Measurements from ENCODE around the gene PLD5.
"Not testable (repeated sequence)": the region's sequence is repeated elsewhere in the genome, so short reads cannot be mapped to it uniquely, and the experiment has no call there.

PLD5 gene

DNA sequence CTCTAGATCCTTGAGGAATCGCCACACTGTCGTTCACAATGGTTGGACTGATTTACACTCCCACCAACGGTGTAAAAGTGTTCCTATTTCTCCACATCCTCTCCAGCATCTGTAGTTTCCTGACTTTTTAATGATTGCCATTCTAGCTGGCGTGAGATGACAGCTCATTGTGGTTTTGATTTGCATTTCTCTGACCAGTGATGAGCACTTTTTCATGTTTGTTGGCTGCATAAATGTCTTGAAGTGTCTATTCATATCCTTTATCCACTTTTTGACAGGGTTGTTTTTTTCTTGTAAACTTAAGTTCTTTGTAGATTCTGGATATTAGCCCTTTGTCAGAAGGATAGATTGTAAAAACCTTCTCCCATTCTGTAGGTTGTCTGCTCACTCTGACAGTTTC is 465.9 kb downstream of the PLD5 start:
- not testable (repeated sequence) for H3K27me3 ChIP-seq (replicated peaks; ENCODE audit: control insufficient read depth, insufficient read depth, low read length, poor library complexity, severe bottlenecking); H3K36me3 ChIP-seq (ENCODE audit: control insufficient read depth, insufficient read depth, low read length); H3K4me1 ChIP-seq (ENCODE audit: control insufficient read depth, insufficient read depth, low read length, poor library complexity, severe bottlenecking); H3K9me3 ChIP-seq (ENCODE audit: control insufficient read depth, low read length); H3K27ac ChIP-seq (ENCODE audit: insufficient read depth, low read length, poor library complexity, severe bottlenecking); H3K4me3 ChIP-seq (ENCODE audit: insufficient read depth, low read depth, low read length, poor library complexity, severe bottlenecking); DNase-seq

DNA sequence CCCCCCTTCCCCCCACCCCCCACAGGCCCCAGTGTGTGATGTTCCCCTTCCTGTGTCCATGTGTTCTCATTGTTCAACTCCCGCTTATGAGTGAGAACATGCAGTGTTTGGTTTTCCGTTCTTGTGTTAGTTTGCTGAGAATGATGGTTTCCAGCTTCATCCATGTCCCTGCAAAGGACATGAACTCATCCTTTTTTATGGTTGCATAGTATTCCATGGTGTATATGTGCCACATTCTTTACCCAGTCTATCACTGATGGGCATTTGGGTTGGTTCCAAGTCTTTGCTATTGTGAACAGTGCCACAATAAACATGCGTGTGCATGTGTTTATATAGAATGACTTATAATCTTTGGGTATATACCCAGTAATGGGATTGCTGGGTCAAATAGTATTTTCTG is 466.3 kb downstream of the PLD5 start:
- not testable (repeated sequence) for H3K9me3 ChIP-seq (ENCODE audit: control insufficient read depth, low read length); H3K27me3 ChIP-seq (replicated peaks; ENCODE audit: control insufficient read depth, insufficient read depth, low read length, poor library complexity, severe bottlenecking); H3K4me3 ChIP-seq (ENCODE audit: insufficient read depth, low read depth, low read length, poor library complexity, severe bottlenecking); DNase-seq; H3K4me1 ChIP-seq (ENCODE audit: control insufficient read depth, insufficient read depth, low read length, poor library complexity, severe bottlenecking); H3K27ac ChIP-seq (ENCODE audit: insufficient read depth, low read length, poor library complexity, severe bottlenecking); H3K36me3 ChIP-seq (ENCODE audit: control insufficient read depth, insufficient read depth, low read length)

DNA sequence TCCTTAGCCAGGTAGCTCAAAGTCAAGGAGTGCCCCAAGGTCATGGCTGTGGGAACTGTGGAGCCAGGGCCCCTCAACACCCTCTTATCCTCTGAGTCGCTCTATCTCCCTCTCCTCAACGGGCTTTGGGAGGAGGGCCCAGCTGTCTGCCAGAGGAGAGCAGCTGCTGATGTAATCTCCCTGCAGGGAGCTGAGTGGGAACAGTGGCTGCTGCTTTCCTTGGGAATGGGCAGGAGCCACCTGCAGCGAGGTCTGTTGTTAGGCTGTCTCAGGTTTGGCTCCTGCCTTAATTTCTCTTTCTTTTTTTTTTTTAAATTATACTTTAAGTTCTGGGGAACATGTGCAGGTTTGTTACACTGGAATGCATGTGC is 466.8 kb downstream of the PLD5 start:
- Histone ChIP-seq H3K4me1 (ENCODE audit: control insufficient read depth, insufficient read depth, low read length, poor library complexity, severe bottlenecking) (no peaks in the 10 kb centered on the region), H3K9me3 (ENCODE audit: control insufficient read depth, low read length) (no peaks in the 10 kb centered on the region), H3K4me3 (ENCODE audit: insufficient read depth, low read depth, low read length, poor library complexity, severe bottlenecking) (no peak overlapping the region), H3K27me3 (replicated peaks; ENCODE audit: control insufficient read depth, insufficient read depth, low read length, poor library complexity, severe bottlenecking) (no peaks in the 10 kb centered on the region), H3K36me3 (ENCODE audit: control insufficient read depth, insufficient read depth, low read length) (no peaks in the 10 kb centered on the region), H3K27ac (ENCODE audit: insufficient read depth, low read length, poor library complexity, severe bottlenecking) (no peak overlapping the region)
- DNase-seq: no peak

DNA sequence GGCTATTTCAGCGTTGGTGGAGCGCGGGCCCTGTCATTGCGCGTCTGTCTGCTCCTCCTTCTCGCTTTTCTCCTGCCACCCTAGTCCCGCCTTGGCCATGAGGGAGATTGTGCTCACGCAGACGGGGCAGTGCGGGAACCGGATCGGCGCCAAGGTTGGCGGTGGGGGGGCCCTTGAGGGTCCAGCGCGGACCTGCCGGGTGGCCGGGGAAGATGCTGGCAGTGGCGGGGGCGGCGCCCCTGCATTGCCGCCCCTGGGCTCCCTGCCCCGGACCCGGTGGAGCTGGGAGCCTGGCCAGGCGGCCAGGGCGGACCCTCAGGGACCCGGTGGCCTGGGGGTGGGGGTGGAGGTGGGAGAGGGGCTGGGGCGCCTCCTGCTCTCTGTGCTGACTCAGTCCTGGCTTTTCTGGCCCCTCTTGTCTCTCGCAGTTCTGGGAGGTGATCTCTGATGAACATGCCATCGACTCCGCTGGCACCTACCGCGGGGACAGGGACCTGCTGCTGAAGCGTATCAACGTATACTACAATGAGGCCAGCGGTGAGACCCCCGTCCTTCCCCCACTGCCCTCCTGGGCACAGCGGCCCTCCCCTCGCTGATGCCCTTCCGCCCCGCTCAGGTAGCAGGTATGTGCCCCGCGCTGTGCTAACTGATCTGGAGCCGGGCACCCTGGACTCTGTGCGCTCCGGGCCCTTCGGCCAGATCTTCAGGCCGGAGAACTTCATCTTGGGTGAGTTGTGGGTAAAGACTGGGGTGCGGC is 467.3 kb downstream of the PLD5 start:
- H3K9me3 ChIP-seq (ENCODE audit: control insufficient read depth, low read length): no peaks in the 10 kb centered on the region
- no peaks in the 10 kb centered on the region for H3K4me1 ChIP-seq (ENCODE audit: control insufficient read depth, insufficient read depth, low read length, poor library complexity, severe bottlenecking)
- H3K4me3 ChIP-seq (ENCODE audit: insufficient read depth, low read depth, low read length, poor library complexity, severe bottlenecking): no peak overlapping the region
- DNase-seq: no peak
- no peak overlapping the region for H3K27ac ChIP-seq (ENCODE audit: insufficient read depth, low read length, poor library complexity, severe bottlenecking)
- no peaks in the 10 kb centered on the region for H3K36me3 ChIP-seq (ENCODE audit: control insufficient read depth, insufficient read depth, low read length)
- no peaks in the 10 kb centered on the region for H3K27me3 ChIP-seq (replicated peaks; ENCODE audit: control insufficient read depth, insufficient read depth, low read length, poor library complexity, severe bottlenecking)

DNA sequence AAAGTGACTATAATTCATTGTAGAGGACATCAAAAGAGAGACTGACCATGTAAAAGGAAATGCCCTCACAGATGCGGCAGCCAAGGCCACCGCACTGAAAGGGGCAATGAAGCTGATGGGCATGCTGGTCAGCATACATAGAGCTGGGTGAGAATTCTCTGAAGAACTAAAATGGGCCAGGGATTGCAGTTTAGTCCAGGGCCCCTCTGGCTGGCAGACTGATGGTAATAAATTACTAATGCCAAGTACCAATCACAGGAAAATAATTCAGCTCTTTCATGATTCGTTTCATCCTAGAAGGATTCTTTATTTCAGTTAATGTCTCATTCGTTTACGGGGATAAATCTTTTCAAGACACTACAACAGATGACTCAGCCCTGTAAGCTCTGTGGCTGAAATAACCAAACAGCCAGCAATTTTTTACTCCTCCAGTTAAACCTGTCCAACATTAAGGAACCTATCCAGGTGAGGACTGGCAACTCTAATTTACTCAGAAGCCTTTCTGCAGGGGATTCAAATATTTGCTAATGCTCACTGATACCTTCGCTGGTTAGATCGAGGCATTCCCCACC is 468.7 kb downstream of the PLD5 start:
- no peaks in the 10 kb centered on the region for H3K27me3 ChIP-seq (replicated peaks; ENCODE audit: control insufficient read depth, insufficient read depth, low read length, poor library complexity, severe bottlenecking)
- H3K4me1 ChIP-seq (ENCODE audit: control insufficient read depth, insufficient read depth, low read length, poor library complexity, severe bottlenecking): no peaks in the 10 kb centered on the region
- no peak overlapping the region for H3K4me3 ChIP-seq (ENCODE audit: insufficient read depth, low read depth, low read length, poor library complexity, severe bottlenecking)
- H3K27ac ChIP-seq (ENCODE audit: insufficient read depth, low read length, poor library complexity, severe bottlenecking): no peak overlapping the region
- no peak for DNase-seq
- no peaks in the 10 kb centered on the region for H3K36me3 ChIP-seq (ENCODE audit: control insufficient read depth, insufficient read depth, low read length)
- no peaks in the 10 kb centered on the region for H3K9me3 ChIP-seq (ENCODE audit: control insufficient read depth, low read length)

DNA sequence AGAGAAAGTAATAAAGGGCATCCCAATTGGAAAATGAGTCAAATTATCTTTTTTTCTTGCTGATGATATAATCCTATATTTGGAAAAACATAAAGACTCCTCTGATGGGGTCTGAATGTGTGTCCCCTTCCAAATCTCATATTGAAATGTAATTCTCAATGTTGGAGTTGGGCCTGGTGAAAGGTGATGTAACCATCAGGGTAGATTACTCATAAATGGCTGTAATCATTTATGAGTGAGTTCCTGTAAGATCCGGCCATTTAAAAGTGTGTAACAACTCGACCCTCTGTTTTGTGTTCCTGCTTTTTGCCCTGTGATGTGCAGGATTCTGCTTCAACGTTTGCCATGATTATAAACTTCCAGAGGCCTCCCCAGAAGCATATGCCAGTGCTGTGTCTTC is 481.3 kb downstream of the PLD5 start:
- Histone ChIP-seq H3K27me3 (replicated peaks; ENCODE audit: control insufficient read depth, insufficient read depth, low read length, poor library complexity, severe bottlenecking) (no peaks in the 10 kb centered on the region), H3K36me3 (ENCODE audit: control insufficient read depth, insufficient read depth, low read length) (no peaks in the 10 kb centered on the region), H3K27ac (ENCODE audit: insufficient read depth, low read length, poor library complexity, severe bottlenecking) (no peak overlapping the region), H3K4me1 (ENCODE audit: control insufficient read depth, insufficient read depth, low read length, poor library complexity, severe bottlenecking) (no peaks in the 10 kb centered on the region), H3K9me3 (ENCODE audit: control insufficient read depth, low read length) (no peaks in the 10 kb centered on the region), H3K4me3 (ENCODE audit: insufficient read depth, low read depth, low read length, poor library complexity, severe bottlenecking) (no peak overlapping the region)
- no peak for DNase-seq

DNA sequence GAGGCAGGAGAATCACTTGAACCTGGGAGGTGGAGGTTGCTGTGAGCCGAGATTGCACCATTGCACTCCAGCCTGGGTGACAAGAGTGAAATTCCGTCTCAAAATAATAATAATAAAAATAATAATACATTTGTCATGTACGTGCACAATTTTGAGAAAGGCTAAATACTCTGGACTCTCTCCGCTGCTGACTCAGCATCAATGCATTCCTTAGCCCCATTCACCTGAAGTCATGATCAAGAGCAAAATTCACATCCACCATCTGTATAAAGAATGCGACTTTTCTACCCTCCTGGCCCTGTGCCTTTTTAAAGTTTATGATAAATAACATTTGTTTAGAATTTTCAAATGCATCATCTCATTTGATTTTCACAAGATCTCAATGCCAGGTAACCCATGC is 490.1 kb downstream of the PLD5 start:
- H3K27ac ChIP-seq (ENCODE audit: insufficient read depth, low read length, poor library complexity, severe bottlenecking): no peak overlapping the region
- H3K36me3 ChIP-seq (ENCODE audit: control insufficient read depth, insufficient read depth, low read length): no peaks in the 10 kb centered on the region

DNA sequence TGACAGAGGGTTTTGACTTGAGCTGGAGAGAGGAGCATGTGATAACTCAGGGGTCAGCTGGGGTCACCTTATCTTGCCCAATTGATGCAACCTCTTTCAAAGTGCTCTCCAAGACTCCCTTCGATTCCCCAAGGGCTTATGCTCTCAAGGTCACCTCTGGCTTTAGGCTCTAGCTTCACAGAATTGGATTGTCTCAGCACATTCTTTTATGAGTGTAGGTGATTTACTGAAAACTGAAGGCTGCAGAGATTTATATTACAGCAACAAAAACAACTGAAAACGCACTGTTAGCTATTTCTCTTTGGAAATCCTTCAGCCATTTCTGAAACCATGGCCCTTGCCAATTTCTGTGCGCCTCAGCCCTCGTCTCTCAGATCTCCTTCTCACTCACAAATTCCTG is 491.1 kb downstream of the PLD5 start:
- Histone ChIP-seq H3K4me1 (ENCODE audit: control insufficient read depth, insufficient read depth, low read length, poor library complexity, severe bottlenecking) (no peaks in the 10 kb centered on the region), H3K27ac (ENCODE audit: insufficient read depth, low read length, poor library complexity, severe bottlenecking) (no peak overlapping the region), H3K27me3 (replicated peaks; ENCODE audit: control insufficient read depth, insufficient read depth, low read length, poor library complexity, severe bottlenecking) (no peaks in the 10 kb centered on the region)

More for the DNA sequence above, 490.1 kb downstream of the PLD5 start:
- Histone ChIP-seq H3K4me3 (ENCODE audit: insufficient read depth, low read depth, low read length, poor library complexity, severe bottlenecking) (no peak overlapping the region), H3K9me3 (ENCODE audit: control insufficient read depth, low read length) (no peaks in the 10 kb centered on the region), H3K4me1 (ENCODE audit: control insufficient read depth, insufficient read depth, low read length, poor library complexity, severe bottlenecking) (no peaks in the 10 kb centered on the region), H3K27me3 (replicated peaks; ENCODE audit: control insufficient read depth, insufficient read depth, low read length, poor library complexity, severe bottlenecking) (no peaks in the 10 kb centered on the region)
- DNase-seq: no peak

More for the DNA sequence above, 491.1 kb downstream of the PLD5 start:
- Histone ChIP-seq H3K4me3 (ENCODE audit: insufficient read depth, low read depth, low read length, poor library complexity, severe bottlenecking) (no peak overlapping the region), H3K9me3 (ENCODE audit: control insufficient read depth, low read length) (no peaks in the 10 kb centered on the region), H3K36me3 (ENCODE audit: control insufficient read depth, insufficient read depth, low read length) (no peaks in the 10 kb centered on the region)
- no peak for DNase-seq

All from effector memory CD4-positive, alpha-beta T cell (primary cell).